ENCODE measurements around the gene PDE4D.
"Not testable (repeated sequence)": the region's sequence is repeated elsewhere in the genome, so short reads cannot be mapped to it uniquely, and the experiment has no call there.

PDE4D gene

DNA sequence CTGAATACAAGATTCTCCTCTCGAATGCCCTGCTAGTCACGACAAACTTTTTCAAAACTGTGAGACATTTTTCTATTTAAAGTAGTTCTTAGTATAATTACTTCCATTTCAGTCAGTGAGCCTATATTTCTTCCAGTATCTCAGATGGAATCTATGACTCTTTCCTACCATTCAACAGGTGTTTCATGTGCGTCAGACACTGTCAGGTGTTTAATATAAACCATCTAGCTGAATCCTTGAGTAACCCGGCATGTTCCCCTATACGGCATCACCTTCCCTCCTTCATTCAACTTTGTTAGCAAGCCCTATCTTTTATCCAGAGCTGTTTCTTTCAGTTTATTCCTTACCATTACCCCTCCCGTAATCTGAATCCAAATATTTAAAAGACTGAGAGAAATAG lies 891.8 kb downstream of the PDE4D start:
- DNase-seq (ENCODE audit: low read depth), result no peak

DNA sequence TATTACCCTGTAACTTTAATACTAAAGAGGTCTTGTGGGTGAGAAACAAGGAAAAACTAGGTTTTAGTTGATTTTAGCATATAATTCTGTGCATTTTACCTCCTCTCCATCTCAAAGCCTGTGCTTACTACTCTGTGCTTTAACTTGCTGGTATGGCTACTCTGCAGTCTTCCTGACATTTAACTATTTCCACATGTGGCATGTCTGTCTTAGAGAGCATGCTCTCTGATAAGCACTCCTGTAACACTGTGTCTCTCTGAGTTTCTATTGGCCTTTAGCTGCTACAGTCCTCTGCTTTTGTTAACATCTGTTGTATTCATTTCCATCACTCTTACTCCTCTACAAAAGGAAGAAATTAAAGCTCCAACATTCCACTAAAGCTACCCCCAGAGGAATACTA lies 892.4 kb downstream of the PDE4D start:
- no peak for DNase-seq (ENCODE audit: low read depth)

- no peak for DNase-seq (ENCODE audit: low read depth)
These were observed 893.3 kb downstream of the PDE4D start for GRCh38 chr5:59000211-59000610.

DNA sequence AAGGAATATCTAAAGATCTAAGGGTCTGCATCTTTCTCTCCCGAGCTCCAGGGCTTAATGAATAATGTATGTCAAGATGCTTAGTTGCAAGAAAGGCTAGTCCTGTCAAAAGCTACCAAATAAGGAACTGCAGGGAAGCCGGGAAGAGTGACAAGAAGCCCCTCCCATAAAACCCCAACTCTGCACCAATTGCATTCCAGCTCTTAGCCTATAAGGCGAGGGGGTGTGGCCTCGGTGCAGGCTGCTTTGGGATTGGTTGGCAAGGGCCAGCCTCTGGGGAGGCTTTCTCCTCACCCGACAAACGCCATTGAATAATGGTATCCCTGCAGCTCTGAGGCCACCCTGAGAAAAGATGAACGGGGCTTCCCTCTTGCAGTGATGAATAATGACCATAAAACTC lies 893.7 kb downstream of the PDE4D start:
- no peak for DNase-seq (ENCODE audit: low read depth)

GRCh38 chr5:58998544-58998943 lies 895.0 kb downstream of the PDE4D start:
- no peak for DNase-seq (ENCODE audit: low read depth)

DNA sequence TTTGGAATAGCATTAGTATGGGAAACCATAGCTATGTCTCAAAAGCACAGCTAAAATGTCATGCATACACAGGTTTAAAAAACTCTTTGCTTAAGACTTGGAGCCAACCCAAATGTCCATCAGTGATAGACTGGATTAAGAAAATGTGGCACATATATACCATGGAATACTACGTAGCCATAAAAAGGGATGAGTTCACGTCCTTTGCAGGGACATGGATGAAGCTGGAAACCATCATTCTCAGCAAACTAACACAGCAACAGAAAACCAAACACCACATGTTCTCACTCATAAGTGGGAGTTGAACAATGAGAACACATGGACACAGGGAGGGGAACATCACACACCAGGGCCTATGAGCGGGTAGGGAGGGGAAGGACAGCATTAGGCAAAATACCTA lies 897.7 kb downstream of the PDE4D start:
- not testable (repeated sequence) for DNase-seq (ENCODE audit: low read depth)

GRCh38 chr5:58993461-58993860 lies 900.1 kb downstream of the PDE4D start:
- no peak for DNase-seq (ENCODE audit: low read depth)

DNA sequence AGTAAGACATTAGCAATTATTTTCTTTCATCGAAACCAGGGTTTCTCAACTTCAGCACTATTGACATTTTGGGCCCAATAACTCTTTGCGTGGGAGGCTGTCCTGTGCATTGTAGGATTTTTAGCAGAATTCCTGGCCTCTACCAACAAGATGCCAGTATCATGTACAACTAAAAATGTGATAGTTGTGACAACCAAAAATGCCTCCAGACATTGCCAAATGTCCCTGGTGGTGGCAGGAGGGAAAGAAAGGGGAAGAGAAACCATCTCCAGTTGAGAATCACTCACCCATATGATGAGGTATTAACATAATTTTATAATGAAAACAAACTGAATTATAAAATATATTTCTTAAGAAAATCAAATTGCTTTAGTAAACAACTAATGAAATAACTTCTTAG lies 904.6 kb downstream of the PDE4D start:
- no peak for DNase-seq (ENCODE audit: low read depth)

DNA sequence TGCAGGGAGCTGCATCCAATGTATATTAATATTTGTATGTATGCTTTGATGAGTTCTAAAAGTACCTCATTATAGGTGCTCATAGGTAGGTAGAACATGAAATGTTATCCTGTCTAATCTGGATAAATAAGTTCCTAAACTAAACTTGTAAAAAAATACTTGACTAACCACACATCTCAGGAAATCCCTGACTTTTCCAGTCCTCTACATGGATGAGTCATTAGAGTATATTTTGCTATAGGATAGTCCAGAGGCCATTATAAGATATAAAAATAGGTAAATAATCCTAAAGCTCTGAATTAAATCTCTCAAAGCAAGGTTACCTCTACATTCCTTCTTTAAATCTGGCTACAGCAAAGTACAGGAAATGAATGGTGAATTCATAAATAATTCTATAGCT lies 906.3 kb downstream of the PDE4D start:
- DNase-seq (ENCODE audit: low read depth), result no peak

- no peak for DNase-seq (ENCODE audit: low read depth)
These were observed 907.2 kb downstream of the PDE4D start for GRCh38 chr5:58986281-58986680.

DNA sequence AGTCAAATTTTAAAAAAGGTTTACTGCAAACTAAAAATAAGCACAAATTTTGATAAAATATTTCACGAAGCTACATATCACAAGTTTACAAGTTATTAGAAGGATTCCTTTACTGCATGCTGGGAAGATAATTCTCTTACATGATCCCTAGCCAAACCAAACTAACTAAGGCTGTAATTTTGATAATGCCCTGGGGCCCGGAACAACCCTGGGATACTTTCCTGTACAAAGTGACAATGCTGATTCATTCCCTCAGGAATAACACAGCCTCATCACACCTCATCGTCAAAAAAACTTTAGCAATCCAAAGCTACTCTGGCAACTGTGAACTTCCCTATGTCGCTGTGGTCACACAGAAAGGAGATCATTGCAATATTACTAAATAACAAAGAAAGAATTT lies 907.8 kb downstream of the PDE4D start:
- no peak for DNase-seq (ENCODE audit: low read depth)

GRCh38 chr5:58985311-58985710 lies 908.2 kb downstream of the PDE4D start:
- DNase-seq (ENCODE audit: low read depth), result no peak

DNA sequence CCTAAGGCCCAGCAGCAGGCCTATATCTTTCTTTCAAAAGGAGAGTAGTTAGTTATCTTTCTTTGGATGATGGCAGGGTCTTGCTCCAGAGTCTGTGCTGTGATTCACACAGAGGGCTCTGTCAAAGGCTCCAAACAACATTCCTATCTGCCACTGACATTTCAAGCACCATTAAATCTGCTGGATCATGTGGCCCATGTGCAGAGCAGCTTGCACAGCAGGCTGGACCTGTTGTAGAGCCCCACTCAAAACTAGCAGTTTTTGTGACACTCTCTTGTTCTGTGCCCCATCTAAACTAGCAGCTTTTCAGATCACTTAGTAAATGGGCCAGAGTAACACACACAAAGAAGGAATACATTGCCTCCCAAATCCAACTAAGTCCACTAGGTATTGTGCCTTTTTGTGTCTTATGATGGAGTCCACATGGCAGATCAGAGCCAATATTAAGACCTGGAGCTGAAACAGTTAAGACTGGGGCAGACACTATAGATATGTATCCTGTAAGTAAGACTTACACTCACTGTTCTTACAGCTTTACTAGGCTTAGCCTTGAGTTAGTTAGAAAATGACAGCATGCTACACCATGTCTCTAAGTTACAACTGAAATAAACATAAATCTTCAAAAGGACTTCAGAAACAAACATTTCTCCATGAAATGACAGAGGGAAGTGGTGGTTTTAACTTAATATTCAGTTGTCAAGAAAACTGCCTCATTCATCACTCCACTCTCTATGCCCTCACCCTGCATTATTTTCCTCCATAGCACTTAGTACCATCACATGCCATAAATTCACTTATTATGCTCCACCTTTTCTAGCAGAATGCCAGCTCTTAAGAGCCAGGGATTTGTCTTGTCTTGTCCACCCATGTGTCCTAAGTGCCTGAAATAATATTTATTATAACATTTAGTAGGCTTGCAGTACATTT lies 909.7 kb downstream of the PDE4D start:
- no peak for DNase-seq (ENCODE audit: low read depth)

DNA sequence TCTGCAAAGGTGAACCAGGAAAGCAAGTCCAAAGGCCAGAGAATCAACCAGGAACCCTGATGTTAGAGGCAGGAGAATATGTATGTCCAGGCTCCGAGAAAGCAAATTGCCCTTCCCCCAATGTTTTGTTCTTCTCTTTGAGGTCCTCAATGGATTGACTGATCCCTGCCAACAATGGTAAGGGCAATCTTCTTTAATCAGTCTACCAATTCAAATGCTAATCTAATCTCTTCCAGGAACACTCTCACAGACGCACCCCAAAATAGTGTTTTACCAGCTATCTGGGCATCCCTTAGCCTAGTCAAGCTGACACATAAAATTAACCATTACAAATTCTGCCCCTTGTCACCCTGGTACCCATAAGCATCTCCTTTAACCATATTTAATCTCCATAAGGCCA lies 912.6 kb downstream of the PDE4D start:
- no peak for DNase-seq (ENCODE audit: low read depth)

- no peak for DNase-seq (ENCODE audit: low read depth)
These were observed 914.4 kb downstream of the PDE4D start for GRCh38 chr5:58979090-58979489.

- DNase-seq (ENCODE audit: low read depth), result no peak
These were observed 918.9 kb downstream of the PDE4D start for GRCh38 chr5:58974601-58975000.

DNA sequence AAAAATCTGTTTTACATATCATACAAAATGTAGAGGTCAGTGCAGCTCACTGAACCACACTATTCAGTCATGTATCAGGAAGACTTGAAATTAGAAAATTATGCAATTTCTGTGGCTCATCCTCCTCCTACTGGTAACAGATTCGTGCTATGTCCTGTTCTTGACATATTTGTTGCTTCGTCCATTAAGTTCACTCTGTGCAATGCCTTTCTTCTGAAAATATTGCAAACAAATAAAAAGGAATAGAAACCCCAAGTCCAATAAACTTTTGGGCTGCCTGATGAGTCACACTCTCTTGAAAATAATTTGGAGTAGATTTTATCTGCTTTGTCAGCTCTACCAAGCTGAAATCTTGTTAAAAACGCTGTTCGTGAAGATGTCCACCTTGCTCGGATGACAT lies 919.4 kb downstream of the PDE4D start:
- no peak for DNase-seq (ENCODE audit: low read depth)

GRCh38 chr5:58972301-58972700 lies 921.2 kb downstream of the PDE4D start:
- DNase-seq (ENCODE audit: low read depth), result no peak

DNA sequence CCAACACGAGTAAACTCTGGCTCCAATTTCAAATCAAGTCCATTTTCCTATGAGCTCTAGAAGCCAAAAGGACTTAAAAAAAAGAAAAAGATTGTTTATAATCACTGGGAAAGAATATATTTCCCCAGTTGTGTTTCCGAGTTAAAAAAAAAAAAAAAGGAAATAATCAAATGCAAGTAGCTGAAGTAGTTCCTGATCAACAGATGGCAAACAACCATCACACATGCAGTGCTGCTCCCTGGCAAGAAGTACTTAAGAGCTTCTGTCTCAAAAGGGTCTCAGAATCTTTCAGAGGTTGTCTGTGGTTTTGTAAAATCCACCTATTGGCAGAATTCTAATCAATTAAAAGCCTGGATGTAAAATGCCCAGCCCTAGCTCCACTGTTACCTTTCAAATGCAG lies 922.8 kb downstream of the PDE4D start:
- DNase-seq (ENCODE audit: low read depth), result no peak

- no peak for DNase-seq (ENCODE audit: low read depth)
These were observed 923.7 kb downstream of the PDE4D start for GRCh38 chr5:58969795-58970194.

DNA sequence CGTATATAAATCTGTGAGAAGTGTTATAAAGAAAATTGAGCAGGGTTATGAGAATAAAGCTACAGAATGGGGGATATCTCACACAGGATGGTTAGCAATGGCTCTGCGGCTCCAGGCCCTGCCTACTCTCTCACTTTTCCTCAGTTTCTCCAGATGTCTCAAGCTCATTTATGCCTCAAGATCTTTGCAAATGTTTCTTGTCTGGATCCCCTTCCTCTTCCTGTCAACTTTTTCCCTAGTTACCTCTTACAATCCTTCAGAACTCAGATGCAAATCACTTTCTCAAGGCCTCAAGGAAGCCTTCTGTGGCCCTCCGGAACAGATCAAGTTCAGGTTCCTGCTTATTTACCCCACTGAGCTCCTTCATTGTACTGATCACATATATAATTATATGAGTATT lies 924.3 kb downstream of the PDE4D start:
- DNase-seq (ENCODE audit: low read depth), result no peak

DNA sequence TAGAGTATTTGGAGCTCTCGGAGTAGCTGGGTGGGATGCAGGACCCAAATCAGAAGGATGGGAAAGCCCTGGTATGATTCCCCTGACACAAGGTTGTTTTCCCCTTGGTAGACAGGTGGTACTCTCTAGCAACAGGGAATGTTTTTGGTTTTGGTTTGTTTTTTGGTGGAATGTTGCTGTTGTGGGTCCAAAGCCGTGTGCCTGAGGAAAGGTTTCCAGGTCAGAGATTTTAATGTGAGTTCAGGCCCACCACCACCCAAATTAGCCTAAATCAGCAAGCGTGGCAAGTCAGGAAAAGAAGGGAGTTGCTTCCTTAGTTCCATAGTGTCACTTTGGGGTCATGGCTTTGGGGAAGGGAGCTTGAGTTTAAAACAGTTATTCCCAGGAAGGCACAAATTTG lies 925.2 kb downstream of the PDE4D start:
- DNase-seq (ENCODE audit: low read depth), result no peak

DNA sequence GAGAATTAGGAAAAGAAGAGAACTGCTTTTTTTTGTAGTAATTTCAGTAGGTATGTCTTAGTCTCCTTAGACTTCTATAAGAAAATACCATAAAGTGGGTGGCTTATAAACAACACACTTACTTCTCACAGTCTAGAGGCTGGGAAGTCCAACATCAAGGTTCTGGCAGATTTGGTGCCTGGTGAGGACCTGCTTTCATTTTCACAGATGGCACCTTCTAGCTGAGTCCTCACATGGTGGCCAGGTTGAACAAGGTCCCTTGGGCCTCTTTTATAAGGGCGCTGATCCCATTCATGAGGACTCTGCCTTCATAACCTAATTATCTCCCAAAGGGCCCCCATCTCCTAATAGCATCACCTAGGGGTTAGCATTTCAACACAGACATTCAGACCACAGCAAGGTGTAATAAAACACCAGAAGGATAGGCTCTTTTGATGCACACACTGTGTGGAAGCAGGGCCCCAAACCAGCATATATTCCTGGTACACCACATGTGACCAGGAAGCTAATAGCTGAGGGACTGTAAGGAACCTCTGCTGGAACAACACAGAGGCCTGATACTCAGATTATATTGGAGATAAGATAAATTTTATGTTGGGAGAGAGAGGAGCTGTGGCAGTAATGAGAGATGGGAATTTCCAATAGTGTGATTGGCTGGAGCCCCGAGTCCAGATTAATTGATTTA lies 925.8 kb downstream of the PDE4D start:
- no peak for DNase-seq (ENCODE audit: low read depth)
